ENCODE results near the gene STX17.

GRCh38 chr9:99922711-99923030 is 16.2 kb downstream of the STX17 start:
- TF ChIP-seq CTCF (IDR thresholded peaks at IDR 0.05) (no peak), ZFX (IDR thresholded peaks at IDR 0.05; ENCODE audit: borderline replicate concordance) (no peak)
